ENCODE results near the gene WDFY4.

DNA sequence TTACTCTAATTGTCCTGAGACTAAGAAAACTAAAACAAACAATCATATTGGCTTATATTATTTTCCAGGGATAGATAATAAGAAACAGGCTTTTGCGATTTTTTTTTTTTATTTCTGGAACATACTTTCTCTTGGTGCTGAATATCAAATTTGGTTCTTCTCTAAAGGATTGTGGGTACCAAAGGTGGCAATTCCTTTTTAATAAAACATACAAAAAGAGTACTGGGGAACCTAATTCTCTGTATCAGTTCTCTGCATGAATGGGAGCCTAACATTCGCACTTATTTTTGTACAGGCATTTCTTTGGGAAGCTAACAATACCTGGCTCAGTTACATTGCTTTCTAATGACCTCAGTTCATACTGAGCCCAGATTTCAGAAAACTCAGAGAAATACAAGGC lies 222.2 kb downstream of the WDFY4 start:
- TF ChIP-seq BHLHE40 (IDR thresholded peaks at IDR 0.05; ENCODE audit: borderline replicate concordance) (no peak), FOXM1 (IDR thresholded peaks at IDR 0.05; ENCODE audit: borderline replicate concordance) (no peak)

Measured in HEK293T (cell line).